C1 segment of cervical spinal cord (tissue), 14 donors: Measurements from ENCODE around the gene CD151.

Source experiments
- DNase-seq, 14 donors: peaks; one replicate each; lab custom pipeline; 2025; lab: John Stamatoyannopoulos, UW

Gene CD151

DNA sequence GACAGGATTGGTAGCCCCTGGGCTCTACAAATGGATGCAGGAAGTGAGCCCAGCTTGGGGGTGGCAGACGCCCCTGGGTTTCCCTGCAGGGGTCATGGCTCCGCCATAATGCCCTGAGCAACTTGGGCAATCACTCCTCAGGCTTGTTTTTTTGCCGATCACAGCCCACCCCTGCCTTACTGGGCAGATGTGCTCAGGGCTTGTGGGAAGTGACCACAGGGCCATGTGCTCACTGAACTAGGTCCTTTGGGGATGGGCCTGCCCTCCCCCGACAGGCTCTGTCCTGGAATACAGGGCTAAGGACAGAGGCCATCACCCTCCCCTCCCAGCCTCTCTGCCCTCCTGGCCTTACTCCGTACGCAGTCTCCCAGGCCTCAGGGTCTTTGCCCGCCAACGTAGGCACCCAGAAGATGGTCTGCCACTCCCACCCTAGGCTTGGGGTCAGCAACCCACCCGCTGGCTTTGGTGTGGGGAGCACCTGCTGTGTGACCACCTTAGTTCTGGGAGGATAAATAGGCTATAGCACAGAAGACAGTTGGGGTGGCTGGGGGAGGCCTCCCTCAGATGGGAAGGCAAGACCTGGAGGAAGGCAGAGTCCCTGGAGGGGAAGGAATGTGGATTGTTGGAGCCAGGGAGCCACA is 19.2 kb upstream of the CD151 start:
- DNase-seq = no peak

- no peak for DNase-seq
Measured at GRCh38 chr11:815675-816432, 16.9 kb upstream of the CD151 start.

DNA sequence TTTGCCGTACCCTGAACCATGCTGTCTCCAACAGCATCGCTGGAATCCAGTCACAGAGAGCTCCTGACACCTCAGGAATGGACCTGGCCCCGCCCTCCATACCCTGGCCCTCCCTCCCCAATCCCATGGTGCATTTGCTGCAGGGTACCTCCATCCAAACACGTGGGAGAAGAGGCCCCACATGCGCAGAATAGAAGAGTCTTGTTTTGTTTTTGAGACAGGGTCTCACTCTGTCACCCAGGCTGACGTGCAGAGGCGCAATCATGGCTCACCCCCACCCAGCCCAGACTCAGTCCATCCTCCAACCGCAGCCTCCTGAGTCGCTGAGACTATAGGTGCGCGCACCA is 16.3 kb upstream of the CD151 start:
- DNase-seq = no peak

DNA sequence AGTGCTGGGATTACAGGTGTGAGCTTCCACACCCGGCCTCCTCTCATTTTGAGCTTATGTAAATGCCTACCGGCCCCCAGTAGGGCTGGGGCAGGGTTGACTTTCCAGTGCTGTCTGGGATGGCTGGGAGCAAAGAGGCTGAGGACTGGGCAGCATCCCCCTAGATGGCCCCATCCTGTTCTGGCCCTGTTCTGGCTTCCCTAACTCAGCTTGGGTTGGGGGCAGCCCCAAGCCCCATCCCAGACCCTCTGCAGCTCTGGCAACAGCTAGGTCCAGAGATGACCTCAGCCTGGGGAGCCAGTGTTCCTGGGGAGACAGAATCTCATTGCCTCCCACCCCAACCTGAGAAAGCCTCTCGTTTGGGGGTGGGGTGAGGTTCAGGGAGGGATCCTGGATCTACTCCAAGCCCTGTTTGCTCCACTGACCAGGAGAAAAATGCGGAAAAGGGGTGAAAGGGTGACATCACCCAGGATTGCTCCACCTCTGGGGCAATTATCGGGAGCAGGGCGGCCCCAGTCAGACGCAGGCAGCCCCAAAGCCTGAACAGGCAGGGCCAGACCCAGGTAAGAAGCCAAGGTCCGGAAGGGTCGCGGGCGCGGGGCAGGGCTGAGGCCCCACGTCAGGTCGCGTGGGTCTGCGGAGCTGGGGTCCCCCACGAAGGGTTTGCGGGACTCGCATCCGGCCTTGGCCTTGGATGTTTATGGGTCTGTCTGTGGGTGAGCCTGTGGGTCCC is 14.2 kb upstream of the CD151 start, which contains the start of gene PNPLA2:
Gene PNPLA2 (plus strand): TSS at position 519 of the 733 bp plus-strand sequence. CDS start 805 bp downstream, outside the sequence.
- no peak for DNase-seq

- peak in 13 of 14 donors; percentile 32 to 91 (median 78) for DNase-seq
Measured at GRCh38 chr11:819129-819931, 13.4 kb upstream of the CD151 start.

DNA sequence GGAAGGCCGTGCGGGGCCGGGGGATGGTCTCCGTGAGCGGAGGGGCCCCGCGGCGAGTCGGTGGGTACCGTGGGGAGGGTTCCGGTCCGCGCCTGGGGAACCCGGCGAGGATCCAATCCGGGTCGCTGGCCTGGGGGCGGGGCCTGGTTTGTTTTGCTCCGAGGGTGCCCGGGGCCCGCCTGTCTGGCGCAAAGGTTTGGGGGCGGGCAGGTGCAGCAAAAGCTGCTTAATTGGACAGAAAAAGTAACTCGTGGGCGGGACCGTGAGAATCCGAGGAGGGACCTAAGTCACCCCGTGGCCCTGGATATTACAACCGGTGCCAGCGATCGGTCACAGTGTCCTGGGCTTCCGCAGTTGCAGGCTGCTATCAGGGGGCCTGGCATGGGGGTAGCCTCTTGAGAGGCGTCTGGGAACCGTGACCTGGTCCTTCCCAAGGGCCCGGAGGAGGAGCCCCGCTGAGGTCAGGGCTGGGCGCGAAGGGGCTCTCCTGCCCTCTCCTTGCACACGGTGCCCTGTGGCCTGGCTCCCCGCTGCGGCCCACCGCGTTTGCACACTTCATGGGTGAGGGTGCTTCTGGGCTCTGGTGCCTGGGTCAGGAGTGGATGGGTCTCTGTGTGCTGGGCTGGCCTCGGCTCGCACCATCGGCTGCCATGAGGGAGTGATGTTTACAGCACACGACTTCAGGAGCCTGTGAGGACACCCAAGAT is 12.7 kb upstream of the CD151 start:
- DNase-seq = peak in 9 of 14 donors; percentile 47 to 79 (median 69)

DNA sequence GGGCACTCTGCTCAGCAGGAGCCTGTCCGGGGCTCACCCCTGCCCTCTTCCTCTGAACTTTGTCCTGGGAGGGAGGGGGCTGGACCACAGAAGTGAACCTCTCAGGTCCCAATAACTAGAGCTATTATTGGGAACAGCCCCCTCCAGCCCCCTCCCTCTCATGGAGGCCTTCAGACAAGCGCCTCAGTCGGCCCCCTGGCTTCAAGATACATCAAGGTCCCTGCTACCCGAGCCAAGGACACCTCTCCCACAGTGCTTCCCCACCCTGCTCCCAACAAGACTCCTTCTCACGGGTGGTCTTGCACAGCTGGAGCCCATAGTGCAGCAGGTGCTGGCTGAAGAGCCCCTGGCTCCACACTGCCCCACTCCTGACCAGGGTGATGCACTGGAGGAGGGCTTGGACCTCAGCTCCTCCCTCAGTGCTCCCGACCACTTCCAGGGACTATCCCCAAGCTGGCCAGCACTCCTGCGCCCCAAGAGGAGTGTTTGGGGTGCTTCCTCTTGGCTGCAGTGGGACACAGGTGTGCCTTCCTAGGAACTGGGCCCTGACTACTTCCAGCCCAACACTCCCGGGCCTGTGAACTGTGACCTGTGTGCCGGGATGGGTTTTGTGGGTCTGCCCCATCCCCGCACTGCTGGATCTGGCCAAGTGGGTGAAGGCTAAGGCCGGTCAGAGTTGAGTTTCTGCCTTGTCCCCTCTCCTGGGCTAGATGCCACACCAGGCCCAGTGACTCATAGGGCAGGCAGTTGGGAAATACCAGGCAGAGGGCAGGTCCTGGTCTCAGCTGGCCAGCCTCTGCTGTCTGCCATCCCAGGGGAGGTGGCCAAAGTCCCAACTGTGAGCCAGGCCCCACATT is 11.9 kb upstream of the CD151 start:
- DNase-seq = peak in 7 of 14 donors; percentile 28 to 88 (median 37)

- DNase-seq = peak in 3 of 14 donors; percentile 27 to 47 (median 29)
Measured at GRCh38 chr11:821512-822371, 11.0 kb upstream of the CD151 start.

- no peak for DNase-seq
Measured at GRCh38 chr11:823441-824291, 9.1 kb upstream of the CD151 start.

DNA sequence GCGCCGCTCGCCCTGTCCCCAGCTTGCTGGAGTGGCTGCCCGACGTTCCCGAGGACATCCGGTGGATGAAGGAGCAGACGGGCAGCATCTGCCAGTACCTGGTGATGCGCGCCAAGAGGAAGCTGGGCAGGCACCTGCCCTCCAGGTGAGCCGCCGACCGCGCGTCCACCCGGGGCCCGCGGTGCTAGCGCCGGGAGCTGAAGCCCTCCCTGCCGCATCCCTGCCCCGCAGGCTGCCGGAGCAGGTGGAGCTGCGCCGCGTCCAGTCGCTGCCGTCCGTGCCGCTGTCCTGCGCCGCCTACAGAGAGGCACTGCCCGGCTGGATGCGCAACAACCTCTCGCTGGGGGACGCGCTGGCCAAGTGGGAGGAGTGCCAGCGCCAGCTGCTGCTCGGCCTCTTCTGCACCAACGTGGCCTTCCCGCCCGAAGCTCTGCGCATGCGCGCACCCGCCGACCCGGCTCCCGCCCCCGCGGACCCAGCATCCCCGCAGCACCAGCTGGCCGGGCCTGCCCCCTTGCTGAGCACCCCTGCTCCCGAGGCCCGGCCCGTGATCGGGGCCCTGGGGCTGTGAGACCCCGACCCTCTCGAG is 8.4 kb upstream of the CD151 start:
- DNase-seq = no peak

- no peak for DNase-seq
Measured at GRCh38 chr11:824942-825341, 7.8 kb upstream of the CD151 start.

- DNase-seq = no peak
Measured at GRCh38 chr11:825366-826226, 7.2 kb upstream of the CD151 start.

DNA sequence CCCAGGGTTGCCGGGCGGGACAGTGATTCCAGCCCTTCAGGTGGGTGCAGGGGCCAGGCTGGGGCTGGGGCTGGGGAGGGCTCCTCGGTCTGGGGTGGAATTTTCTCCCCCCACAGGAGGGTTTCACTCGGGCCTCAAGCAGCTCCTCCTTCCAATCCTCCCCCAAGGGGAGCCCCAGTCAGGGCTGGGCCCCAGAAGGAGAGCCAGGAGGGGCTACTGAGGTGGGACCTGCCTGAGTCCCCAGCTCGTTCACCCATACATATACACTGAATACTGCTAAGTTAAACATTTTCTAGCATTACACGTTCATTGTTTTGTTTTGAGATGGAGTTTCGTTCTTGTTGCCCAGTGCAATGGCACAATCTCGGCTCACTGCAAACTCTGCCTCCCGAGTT is 6.5 kb upstream of the CD151 start:
- DNase-seq = no peak

DNA sequence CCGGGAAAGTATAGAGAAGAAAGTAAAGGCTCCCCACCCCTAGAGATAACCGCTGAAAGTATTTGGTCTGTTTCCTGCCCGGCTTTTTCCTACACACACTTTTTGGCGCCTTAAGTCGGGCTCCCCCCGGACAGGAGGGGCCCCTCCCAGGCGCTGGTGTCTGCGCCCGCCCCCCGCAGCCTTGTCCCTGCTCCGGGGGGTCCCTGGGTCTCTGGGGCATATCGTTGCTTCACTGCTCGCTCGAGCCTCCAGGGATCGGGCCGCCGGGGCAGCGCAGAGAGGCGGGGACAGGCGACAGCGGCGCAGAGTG is 6.0 kb upstream of the CD151 start:
- no peak for DNase-seq

DNA sequence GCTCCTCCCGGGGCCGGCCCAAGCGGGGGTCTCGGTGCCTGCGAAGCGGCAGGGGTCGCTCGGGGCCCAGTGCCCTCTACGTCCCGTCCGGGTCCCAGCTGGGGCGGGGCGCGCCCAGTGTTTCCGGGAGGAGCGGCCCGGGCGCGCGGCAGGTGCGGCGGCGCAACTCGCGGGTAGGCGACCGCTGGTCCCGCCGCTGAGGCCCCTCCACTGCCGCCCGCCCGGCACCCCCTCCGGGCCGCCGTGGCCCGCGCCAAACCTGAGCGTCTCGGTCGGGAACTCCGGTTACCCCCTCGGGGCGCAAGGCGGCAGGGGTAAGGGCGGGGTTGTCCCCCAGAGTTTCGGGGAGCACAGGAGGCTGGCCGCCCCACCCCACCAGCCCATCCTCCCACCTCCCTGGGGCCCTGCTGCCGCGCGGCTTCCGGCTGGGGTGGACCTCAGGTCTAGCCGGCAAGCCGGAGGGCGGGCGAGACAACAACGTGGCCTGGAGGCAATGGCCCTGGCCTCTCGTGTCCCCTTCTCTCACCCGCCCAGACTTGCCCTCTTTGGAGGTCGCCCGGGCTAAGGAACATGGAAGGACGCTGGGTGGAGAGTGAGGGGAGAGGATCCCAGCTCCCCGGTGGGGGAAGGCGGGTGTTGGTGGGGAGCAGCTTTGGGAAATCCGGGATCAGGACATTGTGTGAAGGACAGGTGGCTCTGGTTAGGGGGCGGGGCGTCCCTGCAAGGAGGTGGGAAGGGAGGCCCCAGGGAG is 5.4 kb upstream of the CD151 start:
- no peak for DNase-seq

DNA sequence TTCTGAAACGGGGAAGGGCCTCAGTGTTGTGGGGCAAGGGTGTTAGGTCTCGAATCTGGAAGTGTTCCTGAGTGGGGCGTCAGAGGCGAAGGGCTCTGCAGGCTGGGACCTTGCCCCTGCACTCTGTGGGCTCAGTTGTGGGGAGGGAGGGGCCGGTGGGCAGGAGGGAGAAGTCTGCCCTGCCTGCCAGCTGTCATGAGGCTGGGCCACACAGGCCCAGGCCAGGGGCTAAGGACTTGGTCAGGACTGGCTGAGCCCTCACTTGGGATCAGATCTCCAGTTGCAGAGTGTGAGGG is 4.9 kb upstream of the CD151 start, which contains the start of gene CRACR2B:
Gene CRACR2B (plus strand): TSS at position 23 of the 296 bp plus-strand sequence. CDS start 689 bp downstream, outside the sequence.
- no peak for DNase-seq
